HG03060 (cell line): ENCODE measurements around the gene ZNF562.
A peak's percentile ranks its signal among the peaks of the same experiment; 100 is the strongest.
"Not testable (repeated sequence)": the region's sequence is repeated elsewhere in the genome, so short reads cannot be mapped to it uniquely, and the experiment has no call there.

Experiments used
- ATAC-seq: cut with Tn5 transposase; IDR thresholded peaks from one replicate; pipeline ENCODE4 v1.9.1; 2021; ENCODE audit warnings: low read depth, moderate number of reproducible peaks; ENCODE audit not compliant: unreplicated experiment

The ZNF562 gene

GRCh38 chr19:9674663-9675357 lies at the start of gene ZNF562:
ZNF562 (minus strand) TSS chr19:9675100; CDS start chr19:9660744, 14,356 bp downstream.
- ATAC-seq, result peak; percentile 67

GRCh38 chr19:9724157-9724556 lies 49.3 kb upstream of the ZNF562 start:
- ATAC-seq, result no peak

GRCh38 chr19:9721861-9722260 lies 47.0 kb upstream of the ZNF562 start:
- no peak for ATAC-seq

- no peak for ATAC-seq
These were observed 45.6 kb upstream of the ZNF562 start for GRCh38 chr19:9720541-9720940.

GRCh38 chr19:9711815-9712214 lies 36.9 kb upstream of the ZNF562 start:
- no peak for ATAC-seq

GRCh38 chr19:9709305-9709704 lies 34.4 kb upstream of the ZNF562 start:
- no peak for ATAC-seq

GRCh38 chr19:9705836-9706235 lies 30.9 kb upstream of the ZNF562 start:
- no peak for ATAC-seq

- no peak for ATAC-seq
These were observed 27.3 kb upstream of the ZNF562 start for GRCh38 chr19:9702186-9702585.

- no peak for ATAC-seq
These were observed 25.5 kb upstream of the ZNF562 start for GRCh38 chr19:9700229-9700981.

GRCh38 chr19:9690301-9690700 lies 15.4 kb upstream of the ZNF562 start:
- not testable (repeated sequence) for ATAC-seq

GRCh38 chr19:9679996-9680395 lies 5.1 kb upstream of the ZNF562 start:
- not testable (repeated sequence) for ATAC-seq

GRCh38 chr19:9675358-9675901 lies 530 bp upstream of the ZNF562 start:
- ATAC-seq, result not testable (repeated sequence)

- no peak for ATAC-seq
These were observed 813 bp downstream of the ZNF562 start for GRCh38 chr19:9673912-9674662.

GRCh38 chr19:9672893-9673292 lies 2.0 kb downstream of the ZNF562 start:
- ATAC-seq, result no peak

- ATAC-seq, result no peak
These were observed 3.2 kb downstream of the ZNF562 start for GRCh38 chr19:9671655-9672054.

- no peak for ATAC-seq
These were observed 6.4 kb downstream of the ZNF562 start for GRCh38 chr19:9668544-9668943.

GRCh38 chr19:9667898-9668297 lies 7.0 kb downstream of the ZNF562 start:
- ATAC-seq, result no peak

GRCh38 chr19:9658769-9659168 lies 16.1 kb downstream of the ZNF562 start:
- ATAC-seq, result no peak

GRCh38 chr19:9653066-9653555 lies 21.8 kb downstream of the ZNF562 start:
- not testable (repeated sequence) for ATAC-seq

- ATAC-seq, result not testable (repeated sequence)
These were observed 23.4 kb downstream of the ZNF562 start for GRCh38 chr19:9651464-9651863.

- ATAC-seq, result no peak
These were observed 24.6 kb downstream of the ZNF562 start for GRCh38 chr19:9650345-9650744.
